ENCODE results near the gene FADS6. TPM values are rescaled to one million over a fixed set of nuclear protein-coding genes. Genes with fewer than 3 reads are reported as not detected.

The FADS6 gene
- total RNA-seq, 2 experiments from 2014 or later, result not detected

- Mint-ChIP-seq H3K27me3 (peaks cover 22% of the 10 kb centered on the region), H3K9me3 (no peaks in the 10 kb centered on the region), H3K27ac (no peak overlapping the region), H3K36me3 (ENCODE audit: low read depth) (no peaks in the 10 kb centered on the region), H3K4me1 (ENCODE audit: low read depth) (peaks cover 10% of the 10 kb centered on the region), H3K4me3 (no peak overlapping the region)
- Histone ChIP-seq H3K4me1 (ENCODE audit: insufficient read depth, low read length) (peaks cover 22% of the 10 kb centered on the region), H3K27me3 (ENCODE audit: control insufficient read depth in 1 of 2, insufficient read depth in 2 of 2, low read length in 2 of 2) (peaks cover 3 to 4% of the 10 kb centered on the region in 2 experiments), H3K4me3 (ENCODE audit: low read length) (no peak overlapping the region), H3K27ac (ENCODE audit: low read depth in 1 of 2, low read length in 2 of 2) (no peak overlapping the region), H3K36me3 (ENCODE audit: insufficient read depth, low read length) (peaks cover 8% of the 10 kb centered on the region), H3K9me3 (ENCODE audit: control insufficient read depth in 1 of 2, insufficient read depth in 1 of 2, low read length in 2 of 2) (no peaks in the 10 kb centered on the region)
- ChIA-PET CTCF (interaction anchor here (0.6 to 1.9 kb wide), 5 partner anchors 14 to 32 kb away, joined by 3 to 18 read pairs (median 3); no protein-coding TSS in a partner anchor), POLR2A (interaction anchor here (1.3 kb wide), 1 partner anchor 30 kb away, joined by 3 read pairs; the partner anchor contains the start of gene FDXR)
- intact Hi-C loops (cut with DNase I, micrococcal nuclease), result no loop called here
- DNase-seq, result peak in 3 of 14 experiments; percentile 31 to 51 (median 51)
- peak; percentile 41 for ATAC-seq (ENCODE audit: poor library complexity)
- no peak for TF ChIP-seq CTCF (IDR thresholded peaks at IDR 0.05)
These were observed 50.7 kb downstream of the FADS6 start for GRCh38 chr17:74842599-74843351.

- H3K4me1 Mint-ChIP-seq (ENCODE audit: low read depth), result peaks cover 10% of the 10 kb centered on the region
- intact Hi-C loops (cut with DNase I, micrococcal nuclease), result no loop called here
- H3K27me3 Mint-ChIP-seq, result peaks cover 22% of the 10 kb centered on the region
- ChIA-PET CTCF (interaction anchor here (0.6 to 1.9 kb wide), 4 partner anchors 14 to 32 kb away, joined by 3 to 18 read pairs (median 3); no protein-coding TSS in a partner anchor), POLR2A (no interaction called here)
- Histone ChIP-seq H3K36me3 (ENCODE audit: insufficient read depth, low read length) (peaks cover 8% of the 10 kb centered on the region), H3K27ac (ENCODE audit: low read depth in 1 of 2, low read length in 2 of 2) (no peak overlapping the region), H3K9me3 (ENCODE audit: control insufficient read depth in 1 of 2, insufficient read depth in 1 of 2, low read length in 2 of 2) (no peaks in the 10 kb centered on the region), H3K4me3 (ENCODE audit: low read length) (no peak overlapping the region), H3K27me3 (ENCODE audit: control insufficient read depth in 1 of 2, insufficient read depth in 2 of 2, low read length in 2 of 2) (peaks cover 3 to 4% of the 10 kb centered on the region in 2 experiments), H3K4me1 (ENCODE audit: insufficient read depth, low read length) (peaks cover 22% of the 10 kb centered on the region)
- no peak for ATAC-seq (ENCODE audit: poor library complexity)
- TF ChIP-seq CTCF (IDR thresholded peaks at IDR 0.05), result no peak
- peaks cover under 1% of the 10 kb centered on the region for H3K36me3 Mint-ChIP-seq (ENCODE audit: low read depth)
- H3K4me3 Mint-ChIP-seq, result no peak overlapping the region
- H3K27ac Mint-ChIP-seq, result no peak overlapping the region
- no peak for DNase-seq
- no peaks in the 10 kb centered on the region for H3K9me3 Mint-ChIP-seq
These were observed 51.3 kb downstream of the FADS6 start for GRCh38 chr17:74842146-74842598.

- intact Hi-C loops (cut with DNase I, micrococcal nuclease), result no loop called here
- no peak overlapping the region for H3K4me3 ChIP-seq (ENCODE audit: low read length)
- peaks cover 3 to 4% of the 10 kb centered on the region in 2 experiments for H3K27me3 ChIP-seq (ENCODE audit: control insufficient read depth in 1 of 2, insufficient read depth in 2 of 2, low read length in 2 of 2)
- peaks cover 22% of the 10 kb centered on the region for H3K27me3 Mint-ChIP-seq
- no peak overlapping the region for H3K4me3 Mint-ChIP-seq
- POLR2A ChIA-PET, result no interaction called here
- no peak for TF ChIP-seq CTCF (IDR thresholded peaks at IDR 0.05)
- no peak overlapping the region for H3K27ac ChIP-seq (ENCODE audit: low read depth in 1 of 2, low read length in 2 of 2)
- H3K4me1 Mint-ChIP-seq (ENCODE audit: low read depth), result peaks cover 10% of the 10 kb centered on the region
- no peak for ATAC-seq (ENCODE audit: poor library complexity)
- no peak for DNase-seq
- H3K36me3 Mint-ChIP-seq (ENCODE audit: low read depth), result peaks cover 11% of the 10 kb centered on the region
- peaks cover 18% of the 10 kb centered on the region for H3K36me3 ChIP-seq (ENCODE audit: insufficient read depth, low read length)
- CTCF ChIA-PET, result no interaction called here
- H3K9me3 ChIP-seq (ENCODE audit: control insufficient read depth in 1 of 2, insufficient read depth in 1 of 2, low read length in 2 of 2), result no peaks in the 10 kb centered on the region
- peaks cover 22% of the 10 kb centered on the region for H3K4me1 ChIP-seq (ENCODE audit: insufficient read depth, low read length)
- no peak overlapping the region for H3K27ac Mint-ChIP-seq
- no peaks in the 10 kb centered on the region for H3K9me3 Mint-ChIP-seq
These were observed 52.3 kb downstream of the FADS6 start for GRCh38 chr17:74840989-74841666.
